ENCODE measurements around the gene GRIA3. TPM values are rescaled to one million over a fixed set of nuclear protein-coding genes. Genes with fewer than 3 reads are reported as not detected.

The GRIA3 gene
- total RNA-seq, 1 donor from 2014 or later = 0.26 TPM

DNA sequence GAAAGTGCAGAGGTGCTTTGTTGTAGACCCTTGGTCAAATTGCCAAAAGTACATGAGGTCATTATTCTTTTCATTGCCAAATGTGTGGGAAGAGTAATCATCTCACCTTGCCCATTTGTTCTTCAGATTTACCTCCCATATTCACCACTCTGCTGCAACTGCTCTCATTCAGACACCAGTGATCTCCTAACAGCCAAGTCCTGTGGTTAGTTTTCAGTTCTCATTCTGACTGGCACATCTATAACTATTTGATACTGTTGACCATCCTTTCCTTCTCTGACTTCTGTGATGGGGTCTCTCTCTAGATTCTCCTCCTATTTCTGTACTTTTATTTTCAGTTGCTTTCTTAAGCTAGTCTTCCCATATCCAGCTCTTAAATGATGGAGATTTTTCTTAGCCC, 39.8 kb downstream of the GRIA3 start:
- FAIRE-seq = no peak
- no peaks in the 10 kb centered on the region for H3K36me3 ChIP-seq (ENCODE audit: control insufficient read depth, insufficient read depth, low read length)
- TF ChIP-seq, protein P1, sequence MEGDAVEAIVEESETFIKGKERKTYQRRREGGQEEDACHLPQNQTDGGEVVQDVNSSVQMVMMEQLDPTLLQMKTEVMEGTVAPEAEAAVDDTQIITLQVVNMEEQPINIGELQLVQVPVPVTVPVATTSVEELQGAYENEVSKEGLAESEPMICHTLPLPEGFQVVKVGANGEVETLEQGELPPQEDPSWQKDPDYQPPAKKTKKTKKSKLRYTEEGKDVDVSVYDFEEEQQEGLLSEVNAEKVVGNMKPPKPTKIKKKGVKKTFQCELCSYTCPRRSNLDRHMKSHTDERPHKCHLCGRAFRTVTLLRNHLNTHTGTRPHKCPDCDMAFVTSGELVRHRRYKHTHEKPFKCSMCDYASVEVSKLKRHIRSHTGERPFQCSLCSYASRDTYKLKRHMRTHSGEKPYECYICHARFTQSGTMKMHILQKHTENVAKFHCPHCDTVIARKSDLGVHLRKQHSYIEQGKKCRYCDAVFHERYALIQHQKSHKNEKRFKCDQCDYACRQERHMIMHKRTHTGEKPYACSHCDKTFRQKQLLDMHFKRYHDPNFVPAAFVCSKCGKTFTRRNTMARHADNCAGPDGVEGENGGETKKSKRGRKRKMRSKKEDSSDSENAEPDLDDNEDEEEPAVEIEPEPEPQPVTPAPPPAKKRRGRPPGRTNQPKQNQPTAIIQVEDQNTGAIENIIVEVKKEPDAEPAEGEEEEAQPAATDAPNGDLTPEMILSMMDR (IDR thresholded peaks at IDR 0.05; ENCODE audit: insufficient read depth, low read length, severe bottlenecking) = no peak
- no peaks in the 10 kb centered on the region for H3K27me3 ChIP-seq (ENCODE audit: control insufficient read depth, insufficient read depth, low read length)
- no peak for DNase-seq (ENCODE audit: low read depth)
- no peak overlapping the region for H3K4me3 ChIP-seq (ENCODE audit: low read depth, low read length)

DNA sequence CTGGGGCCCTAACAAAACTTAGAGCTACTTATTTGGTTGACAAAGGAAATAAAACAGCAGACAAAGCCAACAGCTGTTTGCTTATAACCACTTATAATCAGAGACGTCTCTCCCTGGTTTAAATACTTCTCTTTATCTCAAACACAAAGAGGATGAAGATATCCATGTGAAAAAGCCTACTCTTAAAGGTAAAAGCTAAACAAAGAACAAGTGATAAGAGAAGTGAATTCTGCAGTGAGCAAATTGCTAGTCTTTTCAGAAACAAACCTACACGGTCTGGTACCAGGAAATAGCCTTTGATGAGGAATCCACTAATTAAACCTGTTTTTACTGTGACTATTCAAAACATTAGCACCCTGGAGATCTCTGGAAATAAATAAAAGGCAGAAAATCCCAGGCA, 46.7 kb downstream of the GRIA3 start:
- no peaks in the 10 kb centered on the region for H3K27me3 ChIP-seq (ENCODE audit: control insufficient read depth, insufficient read depth, low read length)
- no peaks in the 10 kb centered on the region for H3K36me3 ChIP-seq (ENCODE audit: control insufficient read depth, insufficient read depth, low read length)
- FAIRE-seq (no peak), DNase-seq (ENCODE audit: low read depth) (no peak)
- H3K4me3 ChIP-seq (ENCODE audit: low read depth, low read length) = no peak overlapping the region
- TF ChIP-seq, protein P1 (IDR thresholded peaks at IDR 0.05; ENCODE audit: insufficient read depth, low read length, severe bottlenecking) = no peak

DNA sequence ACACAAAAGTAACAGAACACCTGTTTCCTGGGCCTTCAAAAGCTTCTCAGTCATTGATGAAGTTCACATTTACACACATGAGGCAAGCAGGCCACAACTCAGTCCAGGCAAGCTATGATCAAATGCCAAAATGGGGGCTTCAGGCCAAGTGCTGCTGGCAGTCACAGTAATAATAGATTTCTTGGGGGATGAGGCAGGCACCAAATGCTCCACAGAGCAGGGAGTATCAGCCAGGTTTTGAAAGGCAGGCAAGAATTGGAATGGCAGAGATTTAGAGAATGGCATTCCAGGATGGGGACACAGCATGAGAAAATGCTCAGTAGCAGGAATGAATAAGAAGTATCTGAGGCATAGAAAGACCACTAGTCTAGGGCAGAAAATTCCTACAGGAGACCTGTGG, 52.8 kb downstream of the GRIA3 start:
- DNase-seq (ENCODE audit: low read depth) (no peak), FAIRE-seq (no peak)

DNA sequence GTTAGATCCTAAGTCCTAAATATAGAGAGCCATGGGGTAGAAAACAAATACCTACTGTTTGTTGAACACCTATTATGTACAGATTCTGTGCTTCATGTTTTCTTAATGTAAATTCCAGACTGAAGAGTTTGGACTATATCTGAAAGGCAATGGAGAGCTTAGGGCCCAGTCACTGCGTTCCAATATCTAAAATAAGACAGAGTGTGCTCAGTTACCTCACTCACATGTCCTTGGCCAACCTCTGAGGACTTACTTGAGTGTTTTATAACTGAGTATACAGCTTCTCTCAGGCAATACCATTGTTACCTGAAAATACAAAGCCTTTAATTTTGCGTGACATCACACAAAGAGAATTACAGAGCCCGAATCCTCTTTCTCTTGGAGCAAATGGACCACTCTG, 53.2 kb downstream of the GRIA3 start:
- DNase-seq (ENCODE audit: low read depth) (no peak), FAIRE-seq (no peak)
- Histone ChIP-seq H3K36me3 (ENCODE audit: control insufficient read depth, insufficient read depth, low read length) (no peaks in the 10 kb centered on the region), H3K4me3 (ENCODE audit: low read depth, low read length) (no peak overlapping the region), H3K27me3 (ENCODE audit: control insufficient read depth, insufficient read depth, low read length) (no peaks in the 10 kb centered on the region)
- TF ChIP-seq, protein P1 (IDR thresholded peaks at IDR 0.05; ENCODE audit: insufficient read depth, low read length, severe bottlenecking) = no peak

More for the DNA sequence above, 52.8 kb downstream of the GRIA3 start:
- no peaks in the 10 kb centered on the region for H3K27me3 ChIP-seq (ENCODE audit: control insufficient read depth, insufficient read depth, low read length)
- TF ChIP-seq, protein P1 (IDR thresholded peaks at IDR 0.05; ENCODE audit: insufficient read depth, low read length, severe bottlenecking) = no peak
- no peak overlapping the region for H3K4me3 ChIP-seq (ENCODE audit: low read depth, low read length)
- H3K36me3 ChIP-seq (ENCODE audit: control insufficient read depth, insufficient read depth, low read length) = no peaks in the 10 kb centered on the region

DNA sequence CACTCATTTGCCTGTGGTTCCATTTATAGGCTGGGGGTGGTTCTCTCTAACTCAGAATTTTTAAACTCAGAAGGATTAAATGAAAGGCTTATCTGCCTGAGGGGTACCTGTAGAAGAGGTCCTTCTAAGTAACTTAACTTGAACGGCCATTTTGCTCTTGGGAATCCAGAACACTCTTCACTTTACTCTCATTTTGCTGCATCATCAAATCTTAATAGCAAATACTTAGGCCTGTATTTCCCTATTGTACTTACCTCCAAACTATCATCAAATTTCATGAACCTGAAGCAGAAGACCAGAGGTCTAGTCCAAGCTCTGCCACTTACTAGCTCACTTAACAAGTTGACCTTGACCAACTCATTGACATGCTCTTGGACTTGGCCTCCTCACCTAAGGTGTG, 70.4 kb downstream of the GRIA3 start:
- no peak for FAIRE-seq
- no peaks in the 10 kb centered on the region for H3K36me3 ChIP-seq (ENCODE audit: control insufficient read depth, insufficient read depth, low read length)

DNA sequence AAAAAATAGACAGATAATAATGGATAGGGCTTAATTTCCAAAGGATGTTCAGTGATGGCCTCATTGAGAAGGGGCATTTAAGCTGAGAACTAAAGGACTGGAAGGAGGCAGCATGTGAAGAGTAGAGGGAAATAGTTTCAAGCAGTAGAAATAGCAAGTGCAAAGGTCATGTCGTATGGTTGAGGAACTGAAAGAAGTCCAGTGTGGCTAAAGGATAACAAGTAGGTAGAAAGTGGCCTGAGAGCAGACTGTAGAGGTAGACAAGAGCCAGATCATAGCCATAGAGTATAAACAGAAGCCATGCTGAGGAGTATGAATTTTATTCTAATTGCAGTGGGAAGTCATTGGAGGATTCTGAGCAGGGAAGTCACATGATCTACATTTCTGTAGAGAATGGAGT, 72.3 kb downstream of the GRIA3 start:
- no peak for FAIRE-seq
- TF ChIP-seq, protein P1 (IDR thresholded peaks at IDR 0.05; ENCODE audit: insufficient read depth, low read length, severe bottlenecking) = no peak
- no peak for DNase-seq (ENCODE audit: low read depth)
- Histone ChIP-seq H3K4me3 (ENCODE audit: low read depth, low read length) (no peak overlapping the region), H3K27me3 (ENCODE audit: control insufficient read depth, insufficient read depth, low read length) (no peaks in the 10 kb centered on the region), H3K36me3 (ENCODE audit: control insufficient read depth, insufficient read depth, low read length) (no peaks in the 10 kb centered on the region)

More for the DNA sequence above, 70.4 kb downstream of the GRIA3 start:
- TF ChIP-seq, protein P1 (IDR thresholded peaks at IDR 0.05; ENCODE audit: insufficient read depth, low read length, severe bottlenecking) = no peak
- no peak for DNase-seq (ENCODE audit: low read depth)
- Histone ChIP-seq H3K4me3 (ENCODE audit: low read depth, low read length) (no peak overlapping the region), H3K27me3 (ENCODE audit: control insufficient read depth, insufficient read depth, low read length) (no peaks in the 10 kb centered on the region)
